RCC 7860 (cell line): ENCODE results near the gene FOXJ1.
A peak's percentile ranks its signal among the peaks of the same experiment; 100 is the strongest.

Experiments used
- DNase-seq: peaks from one replicate; pipeline ENCODE4 v3.0.0-alpha.2; 2015; ENCODE audit warnings: low spot score
- FAIRE-seq: peaks from 2 replicates; lab custom pipeline; 2012; peaks lifted over from hg19 to GRCh38; lab: Jason Lieb, UNC

FOXJ1 gene

DNA sequence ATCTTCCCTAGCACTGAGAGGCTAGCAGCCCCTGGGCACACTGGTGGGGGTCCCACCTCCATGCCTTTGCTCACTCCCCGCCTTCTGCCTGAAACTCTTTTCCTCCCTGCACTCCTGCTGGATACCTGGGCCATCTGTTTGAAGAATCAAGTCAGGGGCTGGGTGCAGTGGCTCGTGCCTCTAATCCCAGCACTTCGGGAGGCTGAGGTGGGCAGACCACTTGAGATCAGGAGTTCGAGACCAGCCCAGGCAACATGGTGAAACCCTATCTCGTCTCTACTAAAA is 15.7 kb downstream of the FOXJ1 start:
- DNase-seq (no peak), FAIRE-seq (no peak)

DNA sequence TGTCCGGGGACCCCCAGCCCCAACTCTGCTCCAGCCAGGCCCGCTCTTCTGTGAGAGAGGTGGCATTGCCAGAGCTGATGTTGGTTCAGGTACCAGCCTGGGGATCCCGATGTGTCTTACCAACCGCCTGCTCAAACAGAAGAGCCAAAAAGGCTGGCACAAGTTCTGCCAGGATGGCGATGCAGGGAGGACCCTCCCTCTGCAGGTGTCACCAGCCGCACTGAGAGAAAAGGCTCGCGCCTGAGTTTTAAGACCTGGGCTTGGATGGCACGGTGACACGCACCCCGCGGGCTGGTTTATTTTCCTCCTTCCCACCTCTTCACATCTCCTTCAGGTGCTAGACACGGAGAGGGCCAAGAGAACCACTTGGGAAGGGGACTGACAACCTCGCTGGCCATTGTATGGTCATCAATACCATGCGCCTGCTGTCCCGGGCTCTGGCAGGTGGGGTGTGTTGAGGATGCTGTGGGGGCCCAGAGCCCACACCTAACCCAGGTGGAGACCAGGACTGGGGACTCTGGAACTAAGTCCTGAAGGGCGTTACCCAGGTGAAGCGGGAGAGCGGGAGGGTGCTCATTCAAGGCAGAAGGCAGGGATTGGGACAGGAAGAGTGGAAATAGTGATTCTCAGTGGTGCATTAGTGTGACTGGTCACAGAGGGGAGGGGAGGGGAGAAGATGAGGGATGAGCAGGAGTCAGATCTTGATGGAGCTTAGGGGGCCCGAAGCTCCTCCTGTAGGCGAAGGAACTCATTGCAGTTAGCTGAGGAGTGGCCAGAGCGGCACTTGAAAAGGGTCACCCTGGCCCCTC is 16.3 kb downstream of the FOXJ1 start:
- FAIRE-seq (no peak), DNase-seq (no peak)

DNA sequence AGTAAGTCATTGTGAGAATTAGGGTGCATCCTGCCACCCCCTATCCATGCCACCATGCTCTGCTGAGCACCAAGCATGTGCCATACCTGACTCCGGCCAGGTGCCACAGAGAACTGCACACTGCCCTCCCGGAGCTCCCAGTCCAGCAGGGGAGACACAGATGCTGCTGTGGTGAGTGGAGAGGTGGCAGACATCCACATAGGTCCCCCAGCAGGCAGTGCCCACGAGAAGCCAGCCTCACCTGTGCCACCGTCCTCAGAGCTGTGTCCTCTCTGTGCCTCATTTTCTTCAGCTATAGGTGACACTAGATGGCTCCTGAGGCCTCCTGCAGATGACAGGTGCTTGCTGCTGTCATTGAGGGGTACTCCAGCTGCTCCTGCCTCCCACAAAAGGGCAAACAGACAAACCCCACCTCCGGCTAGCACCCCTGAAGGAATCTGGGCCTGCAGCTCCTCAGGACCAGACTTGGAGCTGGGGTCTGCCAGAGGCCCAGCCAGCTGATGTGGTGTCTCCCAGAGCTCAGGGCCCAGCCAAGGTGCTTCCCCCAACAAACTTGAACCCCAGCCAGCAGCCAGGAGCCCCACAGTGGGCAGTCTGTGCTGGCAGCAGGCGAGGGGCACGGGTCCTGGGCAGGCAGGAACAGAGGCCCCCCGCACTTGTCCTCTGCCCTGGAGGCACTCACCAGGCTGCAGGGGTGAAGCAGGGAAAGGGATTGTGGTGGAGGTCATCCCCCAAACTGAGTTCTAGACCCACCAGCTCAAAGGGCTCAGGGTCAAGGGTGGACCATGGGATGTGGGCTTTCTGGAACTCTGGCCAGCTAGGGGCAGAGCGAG is 17.1 kb downstream of the FOXJ1 start:
- FAIRE-seq (no peak), DNase-seq (no peak)

DNA sequence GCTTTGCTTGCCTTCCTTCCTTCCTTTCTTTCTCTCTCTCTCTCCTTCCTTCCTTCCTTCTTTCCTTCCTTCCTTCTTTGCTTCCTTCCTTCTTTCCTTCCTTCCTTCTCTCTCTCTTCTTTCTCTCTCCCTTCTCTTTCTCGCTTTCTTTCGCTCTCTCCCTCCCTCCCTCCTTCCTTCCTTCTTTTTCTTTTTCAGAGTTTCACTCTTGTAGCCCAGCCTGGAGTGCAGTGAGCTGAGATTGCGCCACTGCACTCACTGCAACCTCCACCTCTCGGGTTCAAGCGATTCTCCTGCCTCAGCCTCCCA is 17.9 kb downstream of the FOXJ1 start:
- no peak for DNase-seq
- no peak for FAIRE-seq

DNA sequence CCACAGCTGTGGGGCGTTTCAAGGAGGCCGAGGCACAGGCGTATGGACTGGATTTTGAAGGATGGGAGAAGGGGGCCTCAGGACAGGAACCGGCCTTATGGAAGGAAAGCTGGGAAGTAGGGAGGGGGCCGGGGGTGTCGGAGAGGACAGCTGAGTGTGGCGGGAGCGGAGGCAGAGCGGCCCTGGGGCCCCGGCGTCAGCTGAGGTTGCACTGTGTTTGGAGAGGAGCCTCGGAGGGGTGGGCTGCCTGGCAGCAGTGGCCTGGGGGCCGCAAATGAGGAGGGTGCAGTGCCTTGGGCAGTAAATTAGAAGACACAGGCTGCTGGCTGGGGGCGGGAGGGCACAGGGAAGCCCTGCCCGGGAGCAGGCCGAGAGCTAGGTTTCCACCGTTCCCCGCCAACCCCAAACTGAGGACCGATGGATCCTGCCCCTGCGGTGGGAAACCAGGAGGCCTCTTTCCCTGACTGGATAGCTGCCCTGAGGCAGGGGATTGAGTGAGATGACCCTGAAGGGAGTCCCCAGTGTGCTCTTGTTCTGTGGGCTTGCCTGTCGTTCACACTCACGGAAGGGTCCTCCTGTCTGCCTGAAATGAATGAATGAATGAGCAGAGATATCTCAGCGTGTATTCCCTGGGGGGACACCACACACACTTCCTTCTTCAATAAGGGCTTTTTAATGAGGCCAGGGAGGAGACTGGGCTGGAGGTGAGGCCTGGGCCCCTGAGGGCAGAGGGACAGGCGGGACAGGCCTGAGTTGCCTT is 18.4 kb downstream of the FOXJ1 start:
- FAIRE-seq: no peak

DNA sequence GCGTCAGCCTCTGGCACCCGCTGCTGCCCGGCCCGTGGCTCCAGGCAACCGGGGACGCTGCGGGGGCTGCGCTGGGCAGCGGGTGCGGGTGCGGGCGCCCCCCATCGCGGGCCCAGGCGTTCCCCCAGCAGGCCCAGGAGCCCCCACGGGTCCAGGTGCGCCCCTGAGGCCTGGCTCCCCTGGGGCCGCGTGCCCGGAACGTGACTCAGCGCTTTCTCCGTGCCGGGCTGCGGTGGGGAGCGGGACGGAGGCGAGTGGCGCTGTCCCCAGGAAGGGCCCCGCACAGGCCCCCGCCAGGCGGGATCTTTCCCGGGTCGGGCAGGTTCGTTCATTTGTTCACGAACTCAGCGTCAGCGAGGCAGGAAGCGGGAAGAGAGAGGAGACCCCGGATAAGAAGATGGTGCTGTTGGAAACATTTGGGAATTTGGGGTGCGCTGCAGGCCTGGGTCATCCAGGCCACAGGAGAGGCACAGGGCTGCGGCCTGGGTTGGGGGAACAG is 19.1 kb downstream of the FOXJ1 start:
- no peak for FAIRE-seq
- DNase-seq: no peak

More for the DNA sequence above, 18.4 kb downstream of the FOXJ1 start:
- no peak for DNase-seq

DNA sequence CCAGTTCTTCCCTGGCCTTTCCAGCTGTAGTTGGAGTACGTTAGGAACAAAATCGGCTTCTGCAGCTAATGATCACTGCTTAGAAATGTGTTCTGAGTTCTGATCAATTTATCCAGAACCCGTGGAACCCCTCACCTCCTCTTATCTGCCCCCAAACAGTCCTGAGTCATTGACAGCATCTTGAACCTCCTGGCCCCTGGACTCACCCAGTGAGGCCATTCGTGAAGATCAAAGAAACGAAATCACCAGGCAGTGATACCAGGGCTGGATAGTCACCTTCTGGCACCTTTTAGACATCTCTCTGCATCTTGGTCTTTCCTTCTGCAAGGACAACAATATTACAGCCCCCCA is 20.4 kb downstream of the FOXJ1 start:
- FAIRE-seq: no peak

DNA sequence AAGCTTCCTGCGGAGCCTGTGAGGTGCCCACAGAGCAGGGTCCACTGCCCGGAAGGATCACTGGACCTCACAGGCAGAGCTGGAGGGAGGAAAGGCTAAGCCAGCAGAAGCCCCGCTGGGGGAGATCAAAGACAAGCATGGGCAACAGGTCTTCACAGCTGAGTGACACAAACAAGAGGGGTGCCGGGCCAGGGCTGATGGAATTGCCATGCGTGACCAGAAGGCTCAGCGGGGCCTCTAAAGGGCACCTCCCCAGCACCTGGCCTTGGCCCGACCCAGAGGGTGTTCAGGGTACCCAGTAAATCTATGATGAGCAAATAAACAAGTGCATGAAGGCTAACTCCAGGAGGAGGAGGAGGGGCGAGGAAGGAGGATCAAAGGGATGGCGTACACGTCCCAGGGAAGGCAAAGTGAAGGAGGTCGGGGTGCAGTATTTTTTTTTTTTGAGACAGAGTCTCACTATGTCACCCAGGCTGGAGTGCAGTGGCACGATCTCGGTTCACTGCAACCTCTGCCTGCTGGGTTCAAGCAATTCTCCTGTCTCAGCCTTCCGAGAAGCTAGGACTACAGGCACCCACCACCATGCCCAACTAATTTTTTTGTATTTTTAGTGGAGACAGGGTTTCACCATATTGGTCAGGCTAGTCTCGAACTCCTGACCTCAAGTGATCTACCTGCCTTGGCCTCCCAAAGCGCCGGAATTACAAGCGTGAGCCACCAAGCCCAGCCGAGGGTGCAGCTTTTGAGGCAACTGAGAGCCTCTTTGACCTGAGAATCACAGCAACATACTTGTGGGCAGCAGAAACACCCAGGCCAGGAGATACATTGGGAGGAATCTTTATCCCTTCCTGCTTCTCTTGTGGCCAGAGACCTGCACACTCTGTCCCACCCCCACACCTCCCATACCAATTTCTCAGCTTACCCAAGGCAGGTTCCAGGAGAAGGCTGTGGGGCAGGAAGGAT is 21.4 kb downstream of the FOXJ1 start:
- FAIRE-seq (no peak), DNase-seq (no peak)

More for the DNA sequence above, 20.4 kb downstream of the FOXJ1 start:
- no peak for DNase-seq

DNA sequence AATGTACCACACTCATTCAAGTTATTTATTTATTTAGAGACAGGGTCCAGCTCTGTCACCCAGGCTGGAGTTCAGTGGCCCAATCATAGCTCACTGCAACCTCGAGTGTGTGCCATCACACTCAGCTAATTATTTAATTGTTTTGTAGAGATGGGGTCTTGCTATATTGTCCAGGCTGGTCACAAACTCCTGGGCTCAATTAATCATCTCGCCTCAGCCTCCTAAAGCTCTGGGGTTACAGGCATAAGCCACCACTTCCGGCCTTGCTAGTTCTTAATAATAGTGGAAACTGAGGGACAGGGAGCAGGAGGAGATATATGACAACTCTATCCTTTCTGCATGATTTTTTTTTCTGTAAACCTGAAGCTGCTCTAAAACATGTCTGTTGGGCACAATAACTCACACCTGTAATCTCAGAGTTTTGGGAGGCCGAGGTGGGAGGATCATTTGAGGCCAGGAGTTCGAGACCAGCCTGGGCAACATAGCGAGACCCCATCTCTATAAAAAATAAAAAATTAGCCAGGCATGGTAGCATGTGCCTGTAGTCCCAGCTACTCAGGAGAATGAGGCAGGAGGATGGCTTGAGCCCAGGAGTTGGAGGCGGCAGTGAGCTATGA is 25.8 kb downstream of the FOXJ1 start:
- FAIRE-seq (no peak), DNase-seq (no peak)

DNA sequence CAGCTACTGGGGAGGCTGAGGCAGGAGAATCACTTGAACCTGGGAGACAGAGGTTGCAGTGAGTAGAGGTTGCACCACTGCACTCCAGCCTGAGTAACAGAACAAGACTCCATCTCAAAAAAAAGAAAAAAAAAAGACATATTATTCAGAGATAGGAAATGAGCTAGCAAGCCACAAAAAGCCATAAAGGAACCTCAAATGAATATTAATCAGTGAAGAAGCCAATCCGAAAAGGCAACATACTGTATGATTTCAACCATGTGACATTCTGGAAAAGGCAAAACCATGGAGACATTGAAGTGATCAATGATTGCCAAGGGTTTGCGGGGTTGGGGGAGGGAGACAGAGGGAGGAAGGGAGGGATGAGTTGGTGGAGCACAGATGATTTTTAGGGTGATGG is 29.1 kb downstream of the FOXJ1 start:
- no peak for FAIRE-seq

DNA sequence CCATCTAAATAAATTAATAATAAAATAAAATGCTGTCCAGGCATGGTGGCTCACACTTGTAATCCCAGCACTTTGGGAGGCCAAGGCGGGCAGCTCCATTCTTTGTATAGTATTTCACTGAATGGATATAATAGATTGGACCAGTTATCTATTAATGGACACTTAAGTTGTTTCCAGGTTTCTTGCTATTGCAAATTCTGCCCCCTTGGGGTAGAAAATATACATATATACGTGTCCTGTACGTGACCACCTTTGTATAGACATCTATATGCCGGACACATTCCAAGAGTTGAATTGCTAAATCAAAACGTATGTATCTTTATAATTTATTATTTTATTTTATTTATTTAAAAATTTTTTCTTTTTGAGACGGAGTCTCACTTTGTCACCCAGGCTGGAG is 33.5 kb downstream of the FOXJ1 start:
- DNase-seq (no peak), FAIRE-seq (no peak)

More for the DNA sequence above, 29.1 kb downstream of the FOXJ1 start:
- no peak for DNase-seq

DNA sequence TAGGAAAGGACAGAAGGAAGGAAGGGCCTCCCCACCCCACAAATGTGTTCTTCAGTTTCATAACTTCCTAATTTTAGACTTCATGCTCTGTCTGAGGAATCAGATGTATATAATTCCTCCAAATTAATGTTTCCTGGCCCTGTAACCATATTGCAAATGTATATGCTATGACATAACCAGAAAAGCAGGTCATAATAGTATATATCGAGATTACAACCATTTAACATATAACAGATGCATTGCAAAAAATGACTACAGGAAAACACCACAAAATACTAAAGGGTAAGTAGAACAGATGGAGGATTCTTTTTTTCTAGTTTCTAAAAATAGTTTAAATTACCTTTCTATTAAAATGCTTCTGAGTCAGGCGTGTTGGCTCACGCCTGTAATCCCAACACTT is 34.3 kb downstream of the FOXJ1 start:
- DNase-seq (no peak), FAIRE-seq (no peak)

DNA sequence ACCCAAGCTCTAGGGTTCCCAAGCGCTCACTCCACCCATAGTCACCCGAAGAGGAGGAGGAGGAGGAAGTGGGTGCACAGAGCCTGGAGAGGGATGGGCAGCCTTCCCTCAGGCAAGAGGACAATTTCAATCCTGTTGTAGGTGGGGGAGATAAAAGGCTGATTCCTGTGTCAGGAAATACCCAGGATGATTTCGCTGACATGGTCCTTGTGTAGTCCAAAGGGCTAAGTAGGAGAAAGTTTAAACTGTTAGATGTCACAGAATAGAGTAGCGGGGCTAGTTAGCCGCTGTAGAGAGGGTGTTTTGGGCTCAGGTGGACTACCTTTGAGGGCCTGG is 36.2 kb downstream of the FOXJ1 start:
- FAIRE-seq (no peak), DNase-seq (no peak)

DNA sequence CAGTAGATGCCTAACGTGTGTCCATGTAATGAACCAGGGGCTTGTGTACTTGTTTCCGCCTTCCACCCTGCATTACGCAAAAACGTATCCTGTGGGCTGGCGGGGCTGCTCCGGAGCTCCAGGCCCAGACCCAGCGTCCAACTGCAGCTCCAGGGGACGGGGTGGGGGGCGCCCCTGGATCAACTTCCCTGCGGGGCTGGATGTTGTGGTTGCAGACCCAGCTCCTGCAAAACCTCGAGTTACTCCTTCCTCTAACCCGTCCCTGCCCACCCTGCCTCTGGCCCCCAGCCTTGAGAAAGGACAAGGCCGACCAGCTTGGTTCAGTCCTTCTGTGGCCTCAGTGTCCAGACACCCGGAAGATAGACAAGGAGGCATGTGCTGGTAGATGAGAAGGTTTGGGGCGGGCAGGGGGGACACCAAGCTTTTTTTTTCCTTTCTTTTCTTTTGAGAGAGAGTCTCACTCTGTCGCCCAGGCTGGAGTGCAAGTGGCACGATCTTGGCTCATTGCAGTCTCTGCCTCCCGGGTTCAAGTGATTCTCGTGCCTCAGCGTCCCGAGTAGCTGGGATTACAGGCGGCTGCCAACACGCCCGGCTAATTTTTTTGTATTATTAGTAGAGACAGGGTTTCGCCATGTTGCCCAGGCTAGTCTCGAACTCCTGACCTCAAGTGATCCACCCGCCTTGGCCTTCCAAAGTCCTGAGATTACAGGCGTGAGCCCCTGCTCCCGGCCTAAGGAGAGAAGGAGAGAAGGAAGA is 36.7 kb downstream of the FOXJ1 start:
- FAIRE-seq: no peak
- no peak for DNase-seq

DNA sequence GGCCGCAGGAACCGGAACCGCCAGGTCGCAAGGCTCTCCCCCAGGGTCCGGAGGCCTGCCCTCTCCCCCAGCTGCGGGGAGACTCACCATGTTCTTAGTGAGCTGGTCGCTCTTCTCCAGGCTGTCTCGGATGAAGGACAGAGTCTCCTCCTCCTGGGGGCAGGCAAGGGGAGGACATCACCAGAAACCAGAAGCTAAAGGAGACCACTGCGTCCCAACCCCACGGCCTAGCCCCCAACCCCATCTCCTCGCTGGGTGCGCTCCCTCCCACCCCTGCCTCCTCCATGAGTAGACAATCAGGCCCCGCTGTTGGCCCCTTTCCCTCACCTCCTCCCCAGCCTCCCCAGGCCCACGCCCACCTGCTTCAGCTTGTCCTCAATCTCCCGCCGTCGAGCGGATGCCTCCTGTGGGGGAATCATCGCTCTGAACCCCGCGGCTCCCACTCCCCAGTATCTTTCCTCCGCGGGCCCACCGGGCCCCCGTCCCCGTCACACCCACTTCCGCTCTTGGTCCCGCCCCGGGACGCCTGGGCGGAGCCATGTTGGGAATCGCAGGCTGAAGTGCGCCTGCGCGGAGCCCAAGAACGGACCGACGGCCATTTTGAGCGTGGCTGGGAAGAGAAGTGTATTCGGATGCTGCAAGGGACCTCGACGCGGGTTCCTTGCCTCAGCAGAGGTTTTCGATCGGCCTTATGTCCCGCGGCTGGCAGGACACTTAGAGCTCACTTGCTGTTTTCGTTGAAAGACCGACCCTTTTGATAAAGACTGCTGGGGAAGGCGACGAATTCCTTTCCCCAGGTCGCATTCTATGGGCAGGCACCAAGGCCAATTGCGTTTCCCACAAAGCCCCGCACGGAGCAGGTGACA is 37.5 kb downstream of the FOXJ1 start, which contains the start of gene EXOC7:
Gene EXOC7, minus strand, starts transcription at position 514 of the 866 bp plus-strand sequence. Its CDS starts 95 bp downstream, at position 419.
- DNase-seq (peak; percentile 84), FAIRE-seq (no peak)

DNA sequence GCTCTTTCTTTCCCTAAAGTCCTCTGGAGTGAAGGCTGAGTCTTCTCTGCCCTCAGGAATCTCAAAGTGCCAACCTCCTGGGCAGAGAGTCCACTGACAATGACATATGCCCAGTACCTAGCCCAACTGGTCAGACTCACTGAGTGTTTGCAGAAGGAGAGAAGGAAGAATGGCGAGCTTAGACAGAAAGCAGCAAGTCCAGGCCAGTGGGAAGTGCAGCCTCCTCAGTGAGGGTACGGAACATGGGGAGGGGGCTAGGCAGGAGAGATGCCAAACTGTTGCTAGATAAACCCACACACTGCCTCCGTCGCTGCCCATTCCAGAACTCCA is 38.1 kb downstream of the FOXJ1 start:
- DNase-seq (no peak), FAIRE-seq (no peak)

DNA sequence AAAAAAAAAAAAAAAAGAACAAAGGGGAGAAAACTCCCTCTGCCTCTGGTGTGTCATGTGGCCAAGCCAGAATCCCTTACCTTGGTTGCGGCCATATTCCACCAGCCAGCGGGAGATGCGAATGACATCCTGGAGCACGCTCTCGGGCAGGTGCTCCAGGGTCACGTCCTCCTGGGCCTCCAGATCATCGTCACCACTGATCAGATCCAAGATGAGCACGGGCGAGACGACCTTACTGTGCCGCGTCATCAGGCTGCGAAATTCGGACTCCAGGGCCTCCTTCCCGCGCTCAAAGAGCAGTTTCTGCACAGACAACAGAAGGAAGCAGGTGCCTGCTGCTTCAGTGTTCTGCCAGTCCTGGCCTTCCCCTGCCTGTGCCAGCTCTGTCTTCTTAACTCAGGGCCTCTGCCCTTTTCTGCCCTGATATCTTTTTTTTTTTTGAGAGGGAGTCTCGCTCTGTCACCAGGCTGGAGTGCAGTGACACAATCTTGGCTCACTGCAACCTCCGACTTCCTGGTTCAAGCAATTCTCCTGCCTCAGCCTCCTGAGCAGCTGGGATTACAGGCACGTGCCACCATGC is 43.2 kb downstream of the FOXJ1 start:
- DNase-seq: no peak
- no peak for FAIRE-seq

DNA sequence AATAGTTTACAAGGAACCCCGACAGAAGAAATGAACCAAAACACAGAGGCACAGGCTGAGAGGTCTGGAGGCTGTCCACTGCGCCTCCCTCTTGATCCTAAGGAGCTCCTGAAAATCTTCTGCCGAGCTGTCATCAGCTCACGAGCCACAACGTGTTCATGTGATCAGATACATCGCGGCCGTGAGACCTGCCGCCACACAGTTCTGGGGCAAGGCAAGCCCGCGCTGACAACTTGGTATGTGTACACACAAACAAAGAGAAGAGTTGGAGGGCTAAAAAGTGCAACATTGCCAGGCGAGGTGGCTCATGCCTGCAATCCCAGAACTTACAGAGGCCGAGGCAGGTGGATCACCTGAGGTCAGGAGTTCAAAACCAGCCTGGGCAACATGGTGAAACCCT is 45.1 kb downstream of the FOXJ1 start:
- FAIRE-seq (no peak), DNase-seq (no peak)
